Inflammatory macrophage (primary cell): ENCODE results near the gene TGFB1.
"Not testable (repeated sequence)": the region's sequence is repeated elsewhere in the genome, so short reads cannot be mapped to it uniquely, and the experiment has no call there.

ENCODE experiments used
- DNase-seq, 2 donors: peaks; one replicate each; pipeline ENCODE4 v3.0.0-alpha.2; 2020 to 2022

Gene TGFB1

DNA sequence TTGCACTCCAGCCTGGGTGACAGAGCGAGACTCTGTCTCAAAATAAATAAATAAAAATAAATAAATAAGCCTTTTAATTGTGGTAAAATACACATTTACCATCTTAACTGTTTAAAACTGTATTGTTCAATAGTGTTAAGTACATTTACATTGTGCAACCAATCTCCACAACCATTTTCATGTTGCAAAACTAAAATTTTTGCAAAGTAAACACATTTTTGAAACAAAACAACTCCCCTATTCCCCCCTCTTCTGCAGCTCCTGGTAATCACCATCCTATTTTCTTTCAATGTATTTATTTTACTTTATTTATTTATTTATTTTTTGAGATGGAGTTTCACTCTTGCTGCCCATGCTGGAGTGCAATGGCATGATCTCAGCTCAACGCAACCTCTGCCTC is 16.0 kb upstream of the TGFB1 start:
- DNase-seq = no peak

DNA sequence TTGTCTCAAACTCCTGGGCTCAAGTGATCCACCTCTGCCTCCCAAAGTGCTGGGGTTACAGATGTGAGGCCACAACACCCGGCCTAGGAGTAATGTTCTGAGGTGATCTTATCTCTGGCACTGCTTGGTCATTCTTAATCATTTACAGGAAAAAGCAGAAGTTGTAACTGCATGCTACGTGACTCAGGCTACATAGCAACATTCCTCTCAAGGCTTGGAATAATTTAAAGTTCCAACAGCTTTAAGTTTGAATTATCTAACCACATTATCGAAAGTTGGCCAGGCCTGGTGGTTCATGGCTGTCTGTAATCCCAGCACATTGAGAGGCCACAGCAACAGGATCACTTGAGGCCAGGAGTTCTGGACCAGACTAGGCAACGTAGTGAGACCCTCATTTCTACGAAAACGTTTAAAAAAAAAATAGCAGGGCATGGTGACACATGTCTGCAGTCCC is 14.2 kb upstream of the TGFB1 start:
- peak; percentile 67 to 77 for DNase-seq

DNA sequence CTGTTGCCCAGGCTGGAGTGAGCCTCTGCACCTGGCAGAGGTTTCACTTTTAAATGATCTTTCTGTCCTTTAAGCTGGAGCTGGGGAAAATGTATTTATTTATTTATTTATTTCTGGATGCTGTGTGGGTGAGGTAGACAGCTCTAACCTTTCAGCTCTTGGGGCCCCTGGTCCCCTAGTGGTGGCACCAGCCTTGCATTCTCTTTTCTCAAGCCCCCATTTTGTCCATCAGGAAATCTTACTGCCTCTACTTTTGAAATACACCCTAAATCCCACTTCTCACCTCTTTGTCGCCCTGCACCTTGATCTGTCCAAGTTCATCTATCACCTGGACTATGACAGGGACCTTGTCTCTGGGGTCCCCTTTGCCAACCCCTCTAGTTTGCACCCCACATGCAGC is 12.4 kb upstream of the TGFB1 start:
- peak in 1 of 2 donors; percentile 24 for DNase-seq

DNA sequence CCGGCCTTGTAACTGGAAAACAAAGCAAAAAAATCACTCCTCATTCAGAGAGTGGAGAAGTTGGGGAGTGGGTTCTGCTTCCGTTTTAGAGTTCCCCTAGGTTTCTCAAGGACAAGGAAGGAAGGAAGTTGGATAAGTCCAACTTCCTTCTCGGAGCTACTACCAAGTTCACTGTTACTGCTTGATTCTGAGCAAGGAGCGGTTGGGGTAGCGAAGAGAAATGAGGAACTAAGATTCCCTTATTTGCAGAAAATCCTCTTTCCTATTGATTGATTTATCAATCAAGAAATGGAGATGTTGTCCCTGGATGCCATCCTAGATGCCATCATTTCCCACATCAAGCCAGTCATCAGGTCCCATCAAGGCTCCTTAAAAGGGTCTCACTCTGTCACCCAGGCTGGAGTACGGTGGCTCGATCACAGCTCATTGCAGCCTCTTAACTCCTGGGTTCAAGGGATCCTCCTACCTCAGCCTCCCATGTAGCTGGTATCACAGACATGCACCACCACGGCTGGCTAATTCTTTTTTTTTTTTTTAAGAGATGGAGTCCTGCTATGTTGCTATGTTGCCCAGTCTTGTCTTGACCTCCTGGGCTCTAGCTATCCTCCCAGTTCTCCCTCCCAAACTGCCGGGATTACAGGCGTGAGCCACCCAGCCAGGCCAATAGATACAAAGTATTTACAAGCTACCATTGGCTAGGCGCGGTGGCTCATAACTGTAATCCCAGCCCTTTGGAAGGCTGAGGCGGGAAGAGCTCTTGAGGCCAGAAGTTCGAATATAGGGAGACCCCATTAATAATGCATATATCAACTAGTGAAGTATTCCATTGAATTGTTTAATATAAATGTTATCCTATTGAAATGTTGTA is 11.0 kb upstream of the TGFB1 start:
- DNase-seq = peak; percentile 75 to 78

DNA sequence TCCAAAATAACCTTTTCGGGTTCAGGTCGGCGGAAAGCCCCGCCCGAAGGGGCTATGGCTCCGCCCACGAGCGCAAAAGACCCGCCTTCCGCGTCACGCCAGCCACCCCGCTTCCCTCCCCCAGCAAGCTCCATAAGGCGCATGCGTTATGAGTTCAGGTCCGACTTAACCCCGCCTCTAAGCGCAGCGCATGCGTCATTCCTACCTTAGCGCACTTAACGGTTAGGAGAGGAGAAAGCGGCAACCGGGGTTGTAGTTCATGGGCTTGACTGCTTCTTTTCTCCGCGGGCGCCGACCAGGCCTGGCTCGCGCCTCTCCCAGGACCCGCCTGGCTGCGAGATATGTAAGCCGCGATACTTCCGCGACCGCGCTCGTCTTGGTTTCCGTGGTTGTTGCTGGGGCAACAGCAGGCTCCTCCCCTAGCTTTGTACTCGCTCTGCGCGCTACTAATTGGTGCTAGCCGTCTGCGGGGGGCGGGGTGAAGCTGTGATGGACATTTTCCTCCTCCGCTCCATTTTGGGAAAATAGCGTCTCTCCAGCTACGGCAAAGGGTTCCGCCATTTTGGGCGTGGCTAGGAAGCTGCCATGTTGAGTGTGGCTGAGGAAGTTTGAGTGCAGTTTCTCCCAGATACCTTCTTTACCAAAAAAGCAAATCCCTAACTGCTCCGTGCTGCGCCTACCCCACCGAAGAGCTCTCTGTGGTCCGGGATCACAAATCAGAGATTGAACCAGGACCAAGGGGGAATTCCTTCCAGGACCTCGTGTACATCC is 10.2 kb upstream of the TGFB1 start, which contains the start of gene B9D2:
TSS of gene B9D2 (minus strand) at position 397 of the 771 bp plus-strand sequence. CDS start 630 bp downstream, outside the sequence.
- peak; percentile 99 for DNase-seq

DNA sequence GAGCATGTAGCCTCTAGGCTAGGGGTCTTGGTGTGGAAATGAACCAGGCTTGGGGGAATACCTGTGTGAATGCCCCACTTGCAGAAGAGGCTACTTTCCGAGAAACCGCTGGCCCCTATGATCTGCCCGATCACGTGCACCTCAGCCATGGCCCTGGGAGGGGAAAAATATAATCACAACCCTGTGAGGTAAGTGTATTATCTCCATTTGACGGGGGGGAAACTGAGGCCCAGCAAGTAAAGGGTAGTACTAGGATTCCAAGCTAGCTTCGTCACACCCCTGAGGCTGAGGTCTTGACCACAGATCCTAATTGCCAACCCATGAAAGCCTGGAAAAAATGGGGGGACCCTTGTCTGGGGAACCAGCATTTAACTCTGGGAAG is 9.6 kb upstream of the TGFB1 start:
- DNase-seq = no peak

DNA sequence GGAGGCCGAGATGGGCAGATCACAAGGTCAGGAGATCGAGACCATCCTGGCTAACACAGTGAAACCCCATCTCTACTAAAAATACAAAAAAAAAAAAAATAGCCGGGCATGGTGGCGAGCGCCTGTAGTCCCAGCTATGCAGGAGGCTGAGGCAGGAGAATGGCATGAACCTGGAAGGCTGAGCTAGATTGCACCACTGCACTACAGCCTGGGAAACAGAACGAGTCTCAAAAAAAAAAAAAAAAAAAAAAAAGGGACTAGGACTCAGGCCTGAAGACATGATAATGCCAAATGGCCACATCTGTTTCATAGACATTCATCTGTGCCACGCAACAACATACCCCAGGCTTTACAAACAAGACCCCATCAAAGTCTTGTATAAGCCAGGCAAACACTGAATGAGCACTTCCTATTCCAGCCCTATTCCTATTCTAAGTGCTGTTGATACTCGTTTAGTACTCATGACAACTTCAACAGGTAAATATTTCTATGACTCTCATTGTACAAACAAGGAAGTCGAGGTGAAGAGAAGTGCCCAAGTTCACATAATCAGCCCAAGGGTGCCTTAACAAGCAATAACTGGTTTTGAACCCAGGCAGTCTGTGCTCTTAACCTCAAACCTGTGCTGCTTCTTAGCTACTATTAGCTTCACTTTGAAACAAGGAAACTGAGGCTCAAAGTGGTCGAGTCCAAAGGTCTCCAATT is 8.6 kb upstream of the TGFB1 start:
- DNase-seq = no peak

DNA sequence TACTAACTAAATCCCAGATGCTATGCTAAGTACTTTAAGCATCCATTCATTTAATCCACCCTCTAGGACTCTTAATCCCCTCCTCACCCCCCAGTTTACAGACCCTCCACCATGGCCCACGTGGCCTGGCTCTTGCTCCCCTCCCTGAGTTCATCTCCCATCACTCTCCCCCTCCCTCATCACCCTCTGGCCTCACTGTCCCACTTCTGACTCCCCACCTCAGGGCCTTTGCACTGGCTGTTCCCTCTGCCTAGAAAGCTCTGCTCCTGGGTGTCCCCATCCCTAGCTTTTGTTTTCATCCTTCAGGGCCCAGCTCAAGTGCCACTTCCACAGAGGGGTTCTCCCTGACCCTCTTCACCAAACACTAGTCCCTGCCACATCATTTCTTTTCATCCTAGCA is 6.0 kb upstream of the TGFB1 start:
- no peak for DNase-seq

DNA sequence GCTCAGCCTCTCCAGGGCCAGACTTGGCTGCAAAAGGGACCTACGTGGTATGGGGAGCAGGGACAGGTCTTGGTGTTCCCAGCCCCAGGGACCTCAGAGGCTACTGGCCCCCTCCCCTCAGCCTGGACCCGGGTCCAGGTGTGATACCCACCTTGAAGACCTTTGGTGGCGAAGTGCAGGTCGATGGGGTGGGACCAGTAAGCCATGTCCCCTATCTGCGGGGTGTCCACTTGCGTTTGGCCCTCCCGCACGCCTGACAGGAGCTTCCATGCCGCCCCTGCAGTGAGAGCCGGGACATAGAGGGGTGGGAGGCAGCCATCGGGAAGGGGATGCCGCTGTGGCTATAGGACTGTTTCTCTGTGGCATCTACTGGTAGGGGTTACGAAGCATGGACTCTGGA is 4.0 kb upstream of the TGFB1 start:
- DNase-seq = no peak

DNA sequence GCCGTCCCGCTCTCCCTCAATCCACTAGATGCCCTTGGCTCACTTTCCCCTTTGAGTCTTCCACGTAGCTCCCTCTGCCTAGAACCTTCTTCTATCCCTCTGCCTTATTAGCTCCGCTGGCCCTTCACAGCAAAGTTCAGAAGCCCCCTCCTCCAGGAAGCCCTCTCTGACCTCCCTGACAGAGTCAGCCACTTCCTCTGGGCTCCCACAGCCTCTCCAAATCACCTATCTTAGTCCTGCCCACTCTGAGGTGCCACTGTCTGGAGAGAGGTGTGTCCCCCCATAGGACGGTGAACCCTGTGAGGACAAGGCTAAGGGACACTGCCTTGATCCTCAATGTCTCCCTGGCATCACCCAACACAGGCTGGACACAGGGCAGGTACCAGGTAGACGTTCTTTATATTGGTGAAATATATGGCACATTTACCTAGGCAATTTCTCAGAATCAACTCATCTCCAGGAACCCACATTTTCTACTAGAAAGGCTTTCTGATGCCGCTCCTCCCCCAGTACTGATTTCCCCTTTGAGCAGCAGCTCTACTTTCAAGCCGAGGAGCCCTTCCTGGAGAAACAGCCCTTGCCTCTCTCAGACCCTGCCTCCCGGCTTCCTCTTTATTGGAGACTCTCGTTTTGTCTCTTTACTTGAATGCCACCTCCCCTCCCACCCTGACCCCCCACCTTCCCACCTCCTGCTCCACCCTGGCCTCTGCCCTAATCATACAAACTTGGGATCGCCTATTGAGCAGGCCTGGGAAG is 3.4 kb upstream of the TGFB1 start:
- DNase-seq = peak; percentile 50 to 53

DNA sequence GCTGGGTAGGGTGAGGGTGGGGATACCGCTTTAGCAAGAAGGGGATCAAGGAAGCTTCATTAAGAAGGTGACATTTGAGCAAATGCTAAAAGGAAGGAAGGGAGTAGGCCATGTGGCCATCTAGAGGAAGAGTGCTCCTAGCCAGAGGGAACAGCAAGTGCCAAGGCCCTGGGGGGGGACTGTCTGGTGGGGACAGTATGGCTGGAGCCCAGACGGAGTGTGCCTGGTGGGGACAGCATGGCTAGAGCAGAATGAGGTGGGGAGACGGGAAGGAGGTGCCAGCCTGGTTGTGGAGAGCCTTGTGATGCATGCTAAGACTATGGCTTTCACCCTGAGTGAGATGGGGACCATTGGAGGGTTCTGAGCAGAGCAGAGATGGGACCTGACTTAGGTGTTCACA is 2.1 kb upstream of the TGFB1 start:
- no peak for DNase-seq

DNA sequence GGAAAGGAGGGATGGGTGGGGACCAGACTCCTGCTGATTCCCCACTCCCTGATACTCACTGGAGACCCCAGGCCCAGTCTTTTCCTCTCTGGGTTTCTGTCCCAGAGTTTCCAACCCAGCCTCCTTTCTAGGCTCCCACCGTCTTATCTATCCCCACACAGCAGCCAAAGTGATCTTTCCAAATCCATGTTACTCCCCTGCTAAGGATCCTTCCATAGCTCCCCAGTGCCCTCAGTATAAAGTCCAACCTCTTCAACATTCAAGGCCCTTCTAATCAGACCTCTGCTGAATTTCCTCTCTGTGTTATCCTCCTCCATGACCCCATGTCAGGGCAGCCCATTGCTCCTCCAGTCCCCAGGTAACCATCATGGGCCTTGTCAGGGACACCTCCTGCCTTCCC is 1.3 kb upstream of the TGFB1 start:
- DNase-seq = no peak

DNA sequence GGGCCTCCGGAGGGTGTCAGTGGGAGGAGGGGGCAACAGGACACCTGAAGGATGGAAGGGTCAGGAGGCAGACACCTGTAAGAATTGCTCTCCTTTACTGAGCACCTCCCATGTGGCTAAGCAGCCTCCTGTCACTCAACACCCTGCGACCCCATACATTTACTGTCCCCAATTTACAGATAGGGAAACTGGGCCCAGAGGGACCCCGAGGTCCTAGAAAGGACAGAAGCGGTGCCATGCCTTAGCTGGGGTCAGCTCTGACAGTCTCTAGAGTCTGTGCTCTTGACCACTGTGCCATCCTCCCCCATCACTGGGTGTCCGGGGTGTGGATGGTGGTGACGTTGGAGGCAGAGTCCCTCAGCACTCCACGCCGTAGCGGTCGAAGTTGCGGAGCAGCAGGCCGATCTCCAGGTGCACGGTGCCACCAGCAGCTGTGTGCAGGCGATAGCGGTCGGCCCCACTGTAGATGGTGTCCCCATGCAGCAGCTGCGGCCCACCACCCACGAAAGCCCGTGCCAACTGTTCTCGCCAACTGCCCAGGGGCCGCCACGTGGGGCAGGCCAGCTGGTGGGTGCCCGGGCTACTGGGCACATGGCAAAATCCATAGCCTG is 726 bp upstream of the TGFB1 start:
- DNase-seq = no peak

DNA sequence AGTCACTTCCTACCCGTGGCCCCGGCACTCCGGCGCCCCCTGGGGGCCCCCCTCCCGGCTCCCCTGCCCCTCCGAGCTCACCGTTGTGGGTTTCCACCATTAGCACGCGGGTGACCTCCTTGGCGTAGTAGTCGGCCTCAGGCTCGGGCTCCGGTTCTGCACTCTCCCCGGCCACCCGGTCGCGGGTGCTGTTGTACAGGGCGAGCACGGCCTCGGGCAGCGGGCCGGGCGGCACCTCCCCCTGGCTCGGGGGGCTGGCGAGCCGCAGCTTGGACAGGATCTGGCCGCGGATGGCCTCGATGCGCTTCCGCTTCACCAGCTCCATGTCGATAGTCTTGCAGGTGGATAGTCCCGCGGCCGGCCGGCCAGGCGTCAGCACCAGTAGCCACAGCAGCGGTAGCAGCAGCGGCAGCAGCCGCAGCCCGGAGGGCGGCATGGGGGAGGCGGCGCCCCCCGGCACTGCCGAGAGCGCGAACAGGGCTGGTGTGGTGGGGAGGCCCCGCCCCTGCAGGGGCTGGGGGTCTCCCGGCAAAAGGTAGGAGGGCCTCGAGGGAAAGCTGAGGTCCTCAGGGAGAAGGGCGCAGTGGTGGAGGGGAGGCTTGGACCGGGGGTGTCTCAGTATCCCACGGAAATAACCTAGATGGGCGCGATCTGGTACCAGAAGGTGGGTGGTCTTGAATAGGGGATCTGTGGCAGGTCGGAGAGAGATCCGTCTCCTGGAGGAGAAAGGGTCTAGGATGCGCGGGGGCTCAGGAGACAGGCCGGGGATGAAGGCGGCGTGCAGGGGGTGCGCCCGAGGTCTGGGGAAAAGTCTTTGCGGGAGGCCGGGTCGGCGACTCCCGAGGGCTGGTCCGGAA is 885 bp downstream of the TGFB1 start:
- peak; percentile 67 to 69 for DNase-seq

DNA sequence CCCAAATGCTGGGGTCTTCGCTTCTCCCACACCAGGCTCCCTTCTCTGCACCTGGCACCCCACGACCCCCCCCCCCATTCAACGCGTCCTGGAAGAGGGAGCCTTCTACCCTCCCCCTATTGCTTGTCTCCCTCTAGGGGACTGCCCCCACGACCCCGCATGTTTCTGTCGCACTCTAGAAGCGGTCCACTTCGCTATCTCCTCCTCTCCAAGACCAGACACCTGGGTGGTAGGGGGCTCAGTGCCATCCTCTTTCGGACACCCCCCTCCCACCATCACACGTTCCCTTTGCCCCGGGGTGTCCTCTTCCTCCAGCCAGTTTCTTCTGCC is 1.5 kb downstream of the TGFB1 start:
- DNase-seq = no peak

DNA sequence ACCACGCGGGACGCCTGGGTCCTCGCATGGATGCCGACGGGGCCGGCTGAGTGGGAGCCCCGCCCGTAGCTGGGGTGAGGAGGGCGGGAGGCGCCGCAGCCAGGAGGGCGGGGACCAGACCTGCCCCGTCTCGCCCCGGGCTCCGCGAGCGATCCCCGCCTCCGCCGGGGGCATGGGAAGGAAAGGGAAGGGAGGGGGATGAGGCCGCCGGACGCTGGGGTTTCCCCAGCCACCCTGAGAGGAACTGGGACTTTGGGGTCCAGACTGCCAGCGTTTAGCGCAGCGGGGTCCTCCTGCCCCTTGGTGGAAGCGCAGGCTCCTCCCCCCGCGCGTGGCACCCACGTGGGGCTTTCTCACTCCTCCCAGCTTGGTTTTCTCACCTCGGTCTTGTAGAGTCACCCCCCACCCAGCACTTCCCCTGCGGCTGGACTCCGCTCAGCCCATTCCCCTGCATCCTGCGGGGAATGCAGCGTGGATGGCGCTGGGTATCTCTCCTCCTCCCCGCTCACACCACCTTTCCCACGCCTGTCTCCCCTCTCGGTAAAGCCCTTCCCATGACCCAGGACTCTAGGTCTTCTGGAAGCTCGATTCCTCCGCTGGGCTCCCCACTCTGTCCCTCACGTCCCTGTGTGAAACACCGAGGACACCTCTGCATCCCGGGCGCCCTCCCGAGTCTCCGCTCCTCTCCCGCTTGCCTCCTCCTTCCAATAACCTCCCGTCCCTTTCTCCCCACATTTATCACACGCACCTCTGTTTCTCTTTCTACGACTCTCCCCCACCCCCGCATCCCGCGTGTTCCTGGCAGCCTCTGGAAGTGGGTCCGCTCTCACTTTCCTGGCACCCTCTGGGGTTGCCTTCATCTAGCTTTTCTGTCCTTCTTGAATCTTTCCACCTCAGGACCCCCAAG is 2.1 kb downstream of the TGFB1 start:
- peak; percentile 80 to 81 for DNase-seq

DNA sequence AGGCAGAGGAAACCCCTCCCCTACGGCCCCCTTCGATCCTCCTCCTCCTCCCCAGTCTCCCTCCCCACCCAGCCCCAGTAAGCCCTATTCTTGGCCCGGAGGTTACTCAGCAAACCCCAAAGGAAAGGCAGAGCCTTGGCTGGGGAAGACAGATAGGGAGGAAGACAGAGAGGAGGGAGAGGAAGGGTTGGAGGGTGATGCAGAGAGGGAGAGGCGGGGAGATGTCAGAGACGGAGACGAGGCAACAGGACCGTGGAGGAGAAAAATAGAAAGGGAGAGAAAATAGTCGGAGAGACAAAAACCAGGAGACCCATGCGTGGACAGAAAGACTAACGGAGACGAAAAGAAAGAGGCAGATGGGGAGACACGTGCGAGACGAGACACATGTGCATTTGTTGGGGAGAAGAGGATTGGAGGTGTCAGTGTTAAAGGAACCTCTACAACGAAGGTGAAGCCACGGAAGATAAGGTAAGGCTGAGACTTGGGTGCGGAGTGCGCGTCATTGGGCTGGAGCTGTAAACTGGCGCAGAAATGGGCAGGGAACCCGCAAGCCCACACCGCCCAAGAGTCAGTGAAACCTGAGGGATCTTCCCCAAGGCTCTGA is 2.9 kb downstream of the TGFB1 start:
- DNase-seq = no peak

DNA sequence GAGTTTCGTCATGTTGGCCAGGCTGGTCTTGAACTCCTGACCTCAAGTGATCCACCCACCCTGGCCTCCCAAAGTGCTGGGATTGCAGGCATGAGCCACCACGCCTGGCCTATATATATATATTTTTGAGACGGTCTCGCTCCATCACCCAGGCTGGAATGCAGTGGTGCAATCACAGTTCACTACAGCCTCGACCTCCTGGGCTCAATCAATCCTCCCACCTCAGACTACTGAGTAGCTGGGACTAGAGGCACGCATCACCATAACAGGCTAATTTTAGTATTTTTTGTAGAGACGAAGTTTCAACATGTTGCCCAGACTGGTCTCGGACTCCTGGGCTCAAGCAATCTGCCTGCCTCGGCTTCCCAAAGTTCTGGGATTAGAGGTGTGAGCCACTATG is 6.8 kb downstream of the TGFB1 start:
- DNase-seq = not testable (repeated sequence)

DNA sequence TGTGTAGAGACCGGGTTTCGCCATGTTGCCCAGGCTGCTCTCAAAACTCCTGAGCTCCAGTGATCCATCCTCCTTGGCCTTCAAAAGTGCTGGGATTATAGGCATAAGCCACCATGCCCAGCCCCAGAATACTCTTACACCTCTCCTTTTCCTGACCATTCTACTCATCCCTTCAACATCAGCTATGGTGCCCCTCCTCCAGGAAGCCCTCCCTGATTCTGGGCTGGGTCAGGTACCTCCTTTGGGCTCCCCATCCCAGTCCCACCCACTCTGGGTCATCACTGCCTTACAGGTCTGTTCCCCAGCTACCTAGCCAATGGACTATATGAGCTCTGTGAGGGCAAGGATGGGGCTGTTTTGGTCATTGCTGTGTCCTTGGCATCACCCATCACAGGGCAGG is 9.6 kb downstream of the TGFB1 start:
- DNase-seq = no peak
